ENCODE measurements around the gene ELN.

DNA sequence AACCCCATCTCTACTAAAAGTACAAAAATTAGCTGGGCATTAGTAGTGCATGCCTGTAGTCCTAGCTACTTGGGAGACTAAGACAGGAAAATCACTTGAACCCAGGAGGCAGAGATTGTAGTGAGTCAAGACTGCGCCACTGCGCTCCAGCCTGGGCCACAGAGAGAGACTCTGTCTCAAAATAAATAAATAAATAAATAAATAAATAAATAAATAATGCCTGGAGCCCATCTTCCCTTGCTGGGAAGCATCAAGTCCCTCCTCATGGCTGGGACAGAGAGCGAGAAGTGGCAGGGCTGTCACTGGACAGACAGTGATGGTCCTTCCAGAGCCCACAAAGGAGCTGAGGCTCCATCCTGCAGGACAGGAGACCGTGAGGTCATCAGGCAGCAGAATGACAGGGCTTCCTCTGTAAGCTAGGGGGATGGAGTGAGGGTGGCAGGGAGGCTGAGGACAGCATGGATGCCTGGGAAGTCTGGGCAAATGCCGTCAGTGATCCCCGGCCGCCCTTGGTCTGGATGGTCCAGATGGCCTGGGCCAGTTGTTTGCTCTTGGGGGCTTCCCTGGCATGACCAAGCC, 36.4 kb upstream of the ELN start:
- TF ChIP-seq, protein P1, sequence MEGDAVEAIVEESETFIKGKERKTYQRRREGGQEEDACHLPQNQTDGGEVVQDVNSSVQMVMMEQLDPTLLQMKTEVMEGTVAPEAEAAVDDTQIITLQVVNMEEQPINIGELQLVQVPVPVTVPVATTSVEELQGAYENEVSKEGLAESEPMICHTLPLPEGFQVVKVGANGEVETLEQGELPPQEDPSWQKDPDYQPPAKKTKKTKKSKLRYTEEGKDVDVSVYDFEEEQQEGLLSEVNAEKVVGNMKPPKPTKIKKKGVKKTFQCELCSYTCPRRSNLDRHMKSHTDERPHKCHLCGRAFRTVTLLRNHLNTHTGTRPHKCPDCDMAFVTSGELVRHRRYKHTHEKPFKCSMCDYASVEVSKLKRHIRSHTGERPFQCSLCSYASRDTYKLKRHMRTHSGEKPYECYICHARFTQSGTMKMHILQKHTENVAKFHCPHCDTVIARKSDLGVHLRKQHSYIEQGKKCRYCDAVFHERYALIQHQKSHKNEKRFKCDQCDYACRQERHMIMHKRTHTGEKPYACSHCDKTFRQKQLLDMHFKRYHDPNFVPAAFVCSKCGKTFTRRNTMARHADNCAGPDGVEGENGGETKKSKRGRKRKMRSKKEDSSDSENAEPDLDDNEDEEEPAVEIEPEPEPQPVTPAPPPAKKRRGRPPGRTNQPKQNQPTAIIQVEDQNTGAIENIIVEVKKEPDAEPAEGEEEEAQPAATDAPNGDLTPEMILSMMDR (IDR thresholded peaks at IDR 0.05 in 4 of 5, conservative IDR thresholded peaks at IDR 0.05 in 1 of 5) = no peak
- TF ChIP-seq POLR2A (IDR thresholded peaks at IDR 0.05) = no peak
